ENCODE measurements around the gene IGHMBP2. TPM values are rescaled to one million over a fixed set of nuclear protein-coding genes. Genes with fewer than 3 reads are reported as not detected.

The IGHMBP2 gene
- total and polyA plus RNA-seq, 2 of the 8 experiments (the other 6 are each of a cell fraction or from before 2014, with no cell fraction given) = 8.4 to 17.6 TPM

GRCh38 chr11:68942095-68942620, 38.5 kb downstream of the IGHMBP2 start (continued):
- TF ChIP-seq, protein P1, sequence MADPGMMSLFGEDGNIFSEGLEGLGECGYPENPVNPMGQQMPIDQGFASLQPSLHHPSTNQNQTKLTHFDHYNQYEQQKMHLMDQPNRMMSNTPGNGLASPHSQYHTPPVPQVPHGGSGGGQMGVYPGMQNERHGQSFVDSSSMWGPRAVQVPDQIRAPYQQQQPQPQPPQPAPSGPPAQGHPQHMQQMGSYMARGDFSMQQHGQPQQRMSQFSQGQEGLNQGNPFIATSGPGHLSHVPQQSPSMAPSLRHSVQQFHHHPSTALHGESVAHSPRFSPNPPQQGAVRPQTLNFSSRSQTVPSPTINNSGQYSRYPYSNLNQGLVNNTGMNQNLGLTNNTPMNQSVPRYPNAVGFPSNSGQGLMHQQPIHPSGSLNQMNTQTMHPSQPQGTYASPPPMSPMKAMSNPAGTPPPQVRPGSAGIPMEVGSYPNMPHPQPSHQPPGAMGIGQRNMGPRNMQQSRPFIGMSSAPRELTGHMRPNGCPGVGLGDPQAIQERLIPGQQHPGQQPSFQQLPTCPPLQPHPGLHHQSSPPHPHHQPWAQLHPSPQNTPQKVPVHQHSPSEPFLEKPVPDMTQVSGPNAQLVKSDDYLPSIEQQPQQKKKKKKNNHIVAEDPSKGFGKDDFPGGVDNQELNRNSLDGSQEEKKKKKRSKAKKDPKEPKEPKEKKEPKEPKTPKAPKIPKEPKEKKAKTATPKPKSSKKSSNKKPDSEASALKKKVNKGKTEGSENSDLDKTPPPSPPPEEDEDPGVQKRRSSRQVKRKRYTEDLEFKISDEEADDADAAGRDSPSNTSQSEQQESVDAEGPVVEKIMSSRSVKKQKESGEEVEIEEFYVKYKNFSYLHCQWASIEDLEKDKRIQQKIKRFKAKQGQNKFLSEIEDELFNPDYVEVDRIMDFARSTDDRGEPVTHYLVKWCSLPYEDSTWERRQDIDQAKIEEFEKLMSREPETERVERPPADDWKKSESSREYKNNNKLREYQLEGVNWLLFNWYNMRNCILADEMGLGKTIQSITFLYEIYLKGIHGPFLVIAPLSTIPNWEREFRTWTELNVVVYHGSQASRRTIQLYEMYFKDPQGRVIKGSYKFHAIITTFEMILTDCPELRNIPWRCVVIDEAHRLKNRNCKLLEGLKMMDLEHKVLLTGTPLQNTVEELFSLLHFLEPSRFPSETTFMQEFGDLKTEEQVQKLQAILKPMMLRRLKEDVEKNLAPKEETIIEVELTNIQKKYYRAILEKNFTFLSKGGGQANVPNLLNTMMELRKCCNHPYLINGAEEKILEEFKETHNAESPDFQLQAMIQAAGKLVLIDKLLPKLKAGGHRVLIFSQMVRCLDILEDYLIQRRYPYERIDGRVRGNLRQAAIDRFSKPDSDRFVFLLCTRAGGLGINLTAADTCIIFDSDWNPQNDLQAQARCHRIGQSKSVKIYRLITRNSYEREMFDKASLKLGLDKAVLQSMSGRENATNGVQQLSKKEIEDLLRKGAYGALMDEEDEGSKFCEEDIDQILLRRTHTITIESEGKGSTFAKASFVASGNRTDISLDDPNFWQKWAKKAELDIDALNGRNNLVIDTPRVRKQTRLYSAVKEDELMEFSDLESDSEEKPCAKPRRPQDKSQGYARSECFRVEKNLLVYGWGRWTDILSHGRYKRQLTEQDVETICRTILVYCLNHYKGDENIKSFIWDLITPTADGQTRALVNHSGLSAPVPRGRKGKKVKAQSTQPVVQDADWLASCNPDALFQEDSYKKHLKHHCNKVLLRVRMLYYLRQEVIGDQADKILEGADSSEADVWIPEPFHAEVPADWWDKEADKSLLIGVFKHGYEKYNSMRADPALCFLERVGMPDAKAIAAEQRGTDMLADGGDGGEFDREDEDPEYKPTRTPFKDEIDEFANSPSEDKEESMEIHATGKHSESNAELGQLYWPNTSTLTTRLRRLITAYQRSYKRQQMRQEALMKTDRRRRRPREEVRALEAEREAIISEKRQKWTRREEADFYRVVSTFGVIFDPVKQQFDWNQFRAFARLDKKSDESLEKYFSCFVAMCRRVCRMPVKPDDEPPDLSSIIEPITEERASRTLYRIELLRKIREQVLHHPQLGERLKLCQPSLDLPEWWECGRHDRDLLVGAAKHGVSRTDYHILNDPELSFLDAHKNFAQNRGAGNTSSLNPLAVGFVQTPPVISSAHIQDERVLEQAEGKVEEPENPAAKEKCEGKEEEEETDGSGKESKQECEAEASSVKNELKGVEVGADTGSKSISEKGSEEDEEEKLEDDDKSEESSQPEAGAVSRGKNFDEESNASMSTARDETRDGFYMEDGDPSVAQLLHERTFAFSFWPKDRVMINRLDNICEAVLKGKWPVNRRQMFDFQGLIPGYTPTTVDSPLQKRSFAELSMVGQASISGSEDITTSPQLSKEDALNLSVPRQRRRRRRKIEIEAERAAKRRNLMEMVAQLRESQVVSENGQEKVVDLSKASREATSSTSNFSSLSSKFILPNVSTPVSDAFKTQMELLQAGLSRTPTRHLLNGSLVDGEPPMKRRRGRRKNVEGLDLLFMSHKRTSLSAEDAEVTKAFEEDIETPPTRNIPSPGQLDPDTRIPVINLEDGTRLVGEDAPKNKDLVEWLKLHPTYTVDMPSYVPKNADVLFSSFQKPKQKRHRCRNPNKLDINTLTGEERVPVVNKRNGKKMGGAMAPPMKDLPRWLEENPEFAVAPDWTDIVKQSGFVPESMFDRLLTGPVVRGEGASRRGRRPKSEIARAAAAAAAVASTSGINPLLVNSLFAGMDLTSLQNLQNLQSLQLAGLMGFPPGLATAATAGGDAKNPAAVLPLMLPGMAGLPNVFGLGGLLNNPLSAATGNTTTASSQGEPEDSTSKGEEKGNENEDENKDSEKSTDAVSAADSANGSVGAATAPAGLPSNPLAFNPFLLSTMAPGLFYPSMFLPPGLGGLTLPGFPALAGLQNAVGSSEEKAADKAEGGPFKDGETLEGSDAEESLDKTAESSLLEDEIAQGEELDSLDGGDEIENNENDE (IDR thresholded peaks at IDR 0.05; ENCODE audit: insufficient replicate concordance, low read length) = no peak
- TF ChIP-seq NANOG (IDR thresholded peaks at IDR 0.05; ENCODE audit: insufficient read depth, low read depth, low read length, poor library complexity, severe bottlenecking) (no peak), JUN (IDR thresholded peaks at IDR 0.05; ENCODE audit: low read depth, low read length) (no peak), FOSL1 (IDR thresholded peaks at IDR 0.05; ENCODE audit: insufficient read depth, low read depth, low read length) (no peak), MAX (IDR thresholded peaks at IDR 0.05) (no peak), SRF (IDR thresholded peaks at IDR 0.05; ENCODE audit: low read depth, low read length) (no peak), BCL11A (IDR thresholded peaks at IDR 0.05; ENCODE audit: low read depth in 2 of 2, low read length in 2 of 2) (no peak), CHD1 (IDR thresholded peaks at IDR 0.05; ENCODE audit: low read depth, low read length) (no peak), NRF1 (IDR thresholded peaks at IDR 0.05; ENCODE audit: low read depth, low read length) (no peak), SIN3A (conservative IDR thresholded peaks at IDR 0.05 in 1 of 2, IDR thresholded peaks at IDR 0.05 in 1 of 2; ENCODE audit: low read depth in 1 of 2, low read length in 2 of 2) (no peak), TEAD4 (IDR thresholded peaks at IDR 0.05; ENCODE audit: low read depth, low read length) (no peak)

Data from H1 (cell line).